HEK293T (cell line): ENCODE results near the gene MDFI.

Experiments
- HDGF ChIP-seq: fragments of 450-650 bp; IDR thresholded peaks from 2 replicates; pipeline ENCODE4 v1.6.1; 2017; ENCODE audit warnings: antibody characterized with exemption, borderline replicate concordance
- LEF1 ChIP-seq: fragments of 450-650 bp; IDR thresholded peaks from 2 replicates; pipeline ENCODE4 v1.6.1; 2017; ENCODE audit warnings: mild to moderate bottlenecking, borderline replicate concordance
- ZNF384 ChIP-seq: fragments of 450-650 bp; IDR thresholded peaks from 2 replicates; pipeline ENCODE4 v1.6.1; 2016

GRCh38 chr6:41682056-41682477 is 43.8 kb downstream of the MDFI start:
- TF ChIP-seq HDGF (no peak), LEF1 (no peak), ZNF384 (no peak)
